ENCODE measurements around the gene UACA.
"Not testable (repeated sequence)": the region's sequence is repeated elsewhere in the genome, so short reads cannot be mapped to it uniquely, and the experiment has no call there.

Gene UACA

GRCh38 chr15:70618929-70619328 is 144.4 kb downstream of the UACA start:
- no peak for DNase-seq

GRCh38 chr15:70617911-70618287 is 145.5 kb downstream of the UACA start:
- DNase-seq: no peak

GRCh38 chr15:70617076-70617910 is 146.1 kb downstream of the UACA start:
- no peak for DNase-seq

- not testable (repeated sequence) for DNase-seq
Measured at GRCh38 chr15:70616311-70616756, 147.0 kb downstream of the UACA start.

- DNase-seq: no peak
Measured at GRCh38 chr15:70615435-70616310, 147.7 kb downstream of the UACA start.

GRCh38 chr15:70614221-70614620 is 149.1 kb downstream of the UACA start:
- no peak for DNase-seq

GRCh38 chr15:70613271-70613670 is 150.1 kb downstream of the UACA start:
- no peak for DNase-seq

- DNase-seq: no peak
Measured at GRCh38 chr15:70611286-70611685, 152.1 kb downstream of the UACA start.

GRCh38 chr15:70610541-70610940 is 152.8 kb downstream of the UACA start:
- no peak for DNase-seq

GRCh38 chr15:70609889-70610288 is 153.5 kb downstream of the UACA start:
- no peak for DNase-seq

- DNase-seq: no peak
Measured at GRCh38 chr15:70608144-70608543, 155.2 kb downstream of the UACA start.

- no peak for DNase-seq
Measured at GRCh38 chr15:70605606-70606410, 157.6 kb downstream of the UACA start.

GRCh38 chr15:70604666-70605315 is 158.6 kb downstream of the UACA start:
- DNase-seq: peak; percentile 1
